HUDEP-2 (cell line): ENCODE measurements around the gene AKAP13.

Experiments
- DNase-seq, 76 experiments: peaks; one replicate each; lab custom pipeline; 2025; ENCODE audit not compliant: unreplicated experiment in 76 of 76; lab: John Stamatoyannopoulos, UW

Gene AKAP13

GRCh38 chr15:85769182-85769900 lies 388.9 kb downstream of the AKAP13 start:
- no peak for DNase-seq

GRCh38 chr15:85770096-85771041 lies 390.0 kb downstream of the AKAP13 start:
- DNase-seq: no peak

GRCh38 chr15:85771271-85771670 lies 390.9 kb downstream of the AKAP13 start:
- no peak for DNase-seq

GRCh38 chr15:85771781-85772445 lies 391.5 kb downstream of the AKAP13 start:
- DNase-seq: no peak

GRCh38 chr15:85772668-85773067 lies 392.3 kb downstream of the AKAP13 start:
- no peak for DNase-seq

- DNase-seq: no peak
Observed at GRCh38 chr15:85773249-85773648, 392.8 kb downstream of the AKAP13 start.

GRCh38 chr15:85773970-85774369 lies 393.6 kb downstream of the AKAP13 start:
- DNase-seq: no peak

- DNase-seq: no peak
Observed at GRCh38 chr15:85777250-85778106, 397.1 kb downstream of the AKAP13 start.

GRCh38 chr15:85778107-85778776 lies 397.8 kb downstream of the AKAP13 start:
- no peak for DNase-seq

GRCh38 chr15:85779249-85779648 lies 398.8 kb downstream of the AKAP13 start:
- no peak for DNase-seq

- no peak for DNase-seq
Observed at GRCh38 chr15:85780225-85780985, 400.0 kb downstream of the AKAP13 start.

GRCh38 chr15:85781099-85781498 lies 400.7 kb downstream of the AKAP13 start:
- DNase-seq: no peak

- DNase-seq: no peak
Observed at GRCh38 chr15:85782064-85782463, 401.7 kb downstream of the AKAP13 start.

GRCh38 chr15:85785887-85786780 lies 405.7 kb downstream of the AKAP13 start:
- no peak for DNase-seq

- DNase-seq: no peak
Observed at GRCh38 chr15:85786781-85787114, 406.3 kb downstream of the AKAP13 start.

GRCh38 chr15:85788771-85789495 lies 408.5 kb downstream of the AKAP13 start:
- DNase-seq: no peak

GRCh38 chr15:85789496-85789875 lies 409.1 kb downstream of the AKAP13 start:
- no peak for DNase-seq
